ENCODE results near the gene RBM20. TPM values are rescaled to one million over a fixed set of nuclear protein-coding genes. Genes with fewer than 3 reads are reported as not detected.

RBM20 gene
- total and polyA plus RNA-seq, 2 experiments from 2014 or later: 0.05 to 0.17 TPM

GRCh38 chr10:110699859-110700468 lies 55.8 kb downstream of the RBM20 start:
- H3K9me3 Mint-ChIP-seq: no peaks in the 10 kb centered on the region

More at GRCh38 chr10:110699859-110700468, 55.8 kb downstream of the RBM20 start:
- ATAC-seq (no peak), DNase-seq (ENCODE audit: low spot score) (no peak)
- Histone ChIP-seq H3K79me2 (replicated peaks; ENCODE audit: insufficient read depth) (no peaks in the 10 kb centered on the region), H3K27me3 (ENCODE audit: insufficient read depth) (no peaks in the 10 kb centered on the region), H3K9me2 (ENCODE audit: insufficient read depth) (no peaks in the 10 kb centered on the region), H3K4me3 (no peak overlapping the region), H3K36me3 (ENCODE audit: insufficient read depth) (no peaks in the 10 kb centered on the region), H4K20me1 (replicated peaks; ENCODE audit: insufficient read depth) (no peaks in the 10 kb centered on the region), H2AFZ (peak overlapping the region; percentile 38; the same call in 1 of the 2 replicates), H3F3A (replicated peaks; ENCODE audit: low read depth) (no peaks in the 10 kb centered on the region), H3K4me1 (ENCODE audit: insufficient read depth) (peaks cover 15% of the 10 kb centered on the region), H3K27ac (ENCODE audit: low read depth) (no peak overlapping the region), H3K4me2 (no peak overlapping the region)
- H3K4me1 Mint-ChIP-seq: peaks cover 16% of the 10 kb centered on the region
- H3K27me3 Mint-ChIP-seq (ENCODE audit: insufficient read depth, low read depth, poor library complexity): peaks cover 4% of the 10 kb centered on the region
- H3K27ac Mint-ChIP-seq: no peak overlapping the region
- no peak for TF ChIP-seq EZH2 (IDR thresholded peaks at IDR 0.05; ENCODE audit: low read depth, unreplicated experiment)
- TF ChIP-seq REST (IDR thresholded peaks at IDR 0.05; ENCODE audit: unreplicated experiment): no peak
- TF ChIP-seq CTCF (conservative IDR thresholded peaks at IDR 0.05; ENCODE audit: low read depth in 2 of 2): no peak
- H3K36me3 Mint-ChIP-seq (ENCODE audit: low read depth): no peaks in the 10 kb centered on the region
- H3K4me3 Mint-ChIP-seq: no peak overlapping the region

All from GM23338 (cell line).